Non-pigmented ciliary epithelial cell (primary cell): ENCODE measurements around the gene TCL1B.
"Not testable (repeated sequence)": the region's sequence is repeated elsewhere in the genome, so short reads cannot be mapped to it uniquely, and the experiment has no call there.

ENCODE experiments used
- DNase-seq: peaks from one replicate; pipeline ENCODE4 v3.0.0-alpha.2; 2010; ENCODE audit warnings: low read depth

The TCL1B gene

GRCh38 chr14:95685978-95686922, at the start of gene TCL1B:
TCL1B (plus strand) TSS chr14:95686426; CDS start chr14:95686468, 42 bp downstream.
- no peak for DNase-seq

- no peak for DNase-seq
Measured at GRCh38 chr14:95644981-95645380, 41.2 kb upstream of the TCL1B start.

GRCh38 chr14:95645389-95645996, 40.7 kb upstream of the TCL1B start:
- DNase-seq: no peak

GRCh38 chr14:95647926-95648325, 38.3 kb upstream of the TCL1B start:
- DNase-seq: no peak

- no peak for DNase-seq
Measured at GRCh38 chr14:95649230-95649629, 37.0 kb upstream of the TCL1B start.

- no peak for DNase-seq
Measured at GRCh38 chr14:95651028-95651427, 35.2 kb upstream of the TCL1B start.

- DNase-seq: no peak
Measured at GRCh38 chr14:95651821-95652583, 34.2 kb upstream of the TCL1B start.

- no peak for DNase-seq
Measured at GRCh38 chr14:95652690-95653089, 33.5 kb upstream of the TCL1B start.

GRCh38 chr14:95655461-95655860, 30.8 kb upstream of the TCL1B start:
- DNase-seq: no peak

- no peak for DNase-seq
Measured at GRCh38 chr14:95656634-95657033, 29.6 kb upstream of the TCL1B start.

- DNase-seq: no peak
Measured at GRCh38 chr14:95657454-95657853, 28.8 kb upstream of the TCL1B start.

- DNase-seq: no peak
Measured at GRCh38 chr14:95659293-95659989, 26.8 kb upstream of the TCL1B start.

GRCh38 chr14:95659990-95660385, 26.2 kb upstream of the TCL1B start:
- DNase-seq: no peak

- no peak for DNase-seq
Measured at GRCh38 chr14:95660651-95661515, 25.3 kb upstream of the TCL1B start.

- DNase-seq: no peak
Measured at GRCh38 chr14:95662376-95663186, 23.6 kb upstream of the TCL1B start.

GRCh38 chr14:95663226-95663797, 22.9 kb upstream of the TCL1B start:
- DNase-seq: no peak

- DNase-seq: no peak
Measured at GRCh38 chr14:95664066-95664465, 22.2 kb upstream of the TCL1B start.

- DNase-seq: no peak
Measured at GRCh38 chr14:95664546-95664945, 21.7 kb upstream of the TCL1B start.

GRCh38 chr14:95665530-95665929, 20.7 kb upstream of the TCL1B start:
- DNase-seq: not testable (repeated sequence)

- DNase-seq: no peak
Measured at GRCh38 chr14:95666450-95666849, 19.8 kb upstream of the TCL1B start.
